Measurements from ENCODE around the gene TSPAN31.

The TSPAN31 gene

DNA sequence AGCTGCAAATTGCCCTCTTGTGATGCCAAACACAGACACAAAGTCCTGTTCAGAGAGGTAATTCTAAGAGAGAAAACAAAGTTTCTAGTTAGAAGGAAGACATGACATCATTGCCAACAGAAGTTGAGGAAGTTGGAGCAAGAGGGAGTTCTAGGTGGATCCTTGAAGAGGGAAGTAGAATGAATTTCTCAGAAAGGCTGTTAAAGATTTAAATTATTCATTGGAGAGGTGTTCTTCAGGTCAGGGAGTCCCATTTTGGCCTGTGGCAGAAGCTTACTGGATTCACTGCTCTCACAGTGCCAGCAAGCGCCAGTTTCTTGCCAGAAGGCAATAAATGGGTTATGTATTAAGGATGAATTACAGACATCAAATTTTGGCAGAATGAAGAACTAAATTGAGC lies 53.1 kb downstream of the TSPAN31 start:
- ATAC-seq: no peak
